IMR-90 (cell line): Measurements from ENCODE around the gene PRSS1. TPM values are rescaled to one million over a fixed set of nuclear protein-coding genes. Genes with fewer than 3 reads are reported as not detected.
"Not testable (repeated sequence)": the region's sequence is repeated elsewhere in the genome, so short reads cannot be mapped to it uniquely, and the experiment has no call there.

Experiments used
- ATAC-seq: fragments of 200-7000 bp; cut with Tn5 transposase; 2 replicates; pipeline ENCODE4 v1.9.1; 2020; ENCODE audit warnings: low read depth, mild to moderate bottlenecking, moderate library complexity
- BruUV-seq: library from RNA; stranded (reverse); fragments of 400-500 nt; replicated peaks from 2 replicates; lab custom pipeline; 2021; lab: Mats Ljungman, UMichigan
- CTCF ChIA-PET: fragments of 300-600 bp; formaldehyde crosslinking; extraction: SDS; loops from one replicate; lab custom pipeline; 2021; ENCODE audit warnings: antibody characterized with exemption; lab: Yijun Ruan, JAX
- POLR2A ChIA-PET: fragments of 300-600 bp; sonication (Branson Sonifier 250); formaldehyde crosslinking; loops from one replicate; lab custom pipeline; 2022; ENCODE audit warnings: antibody characterized with exemption; ENCODE audit not compliant: unreplicated experiment; lab: Charles Lee
- DNase-seq: peaks from one replicate; pipeline ENCODE4 v3.0.0; 2013
- H2AFZ ChIP-seq: replicated peaks from 2 replicates; pipeline ENCODE3; 2013; ENCODE audit warnings: low read length, mild to moderate bottlenecking; ENCODE audit not compliant: poor library complexity
- H2AK5ac ChIP-seq: 2 replicates; pipeline ENCODE4 v1.6.1; 2013; ENCODE audit warnings: low read depth, low read length, inconsistent platforms
- H2AK9ac ChIP-seq: replicated peaks from 2 replicates; pipeline ENCODE3; 2013; ENCODE audit warnings: mild to moderate bottlenecking, low read depth, low read length, moderate library complexity; ENCODE audit not compliant: poor library complexity
- H2BK120ac ChIP-seq: 2 replicates; pipeline ENCODE4 v1.6.1; 2013; ENCODE audit warnings: low read depth, low read length, inconsistent platforms
- H2BK15ac ChIP-seq: 3 replicates; pipeline ENCODE4 v1.6.1; 2013; ENCODE audit warnings: low read depth, low read length, inconsistent platforms
- H2BK20ac ChIP-seq: 2 replicates; pipeline ENCODE4 v1.6.1; 2013; ENCODE audit warnings: low read depth, mild to moderate bottlenecking, inconsistent platforms, low read length, moderate library complexity
- H2BK5ac ChIP-seq: 2 replicates; pipeline ENCODE4 v1.6.1; 2013; ENCODE audit warnings: mild to moderate bottlenecking, low read depth, low read length, inconsistent platforms; ENCODE audit not compliant: poor library complexity, severe bottlenecking
- H3K14ac ChIP-seq: replicated peaks from 2 replicates; pipeline ENCODE4 v1.6.1; 2013; ENCODE audit warnings: low read depth, low read length, inconsistent platforms
- H3K18ac ChIP-seq: 2 replicates; pipeline ENCODE4 v1.6.1; 2013; ENCODE audit warnings: low read depth, low read length, control low read depth
- H3K23ac ChIP-seq: 2 replicates; pipeline ENCODE4 v1.6.1; 2013; ENCODE audit warnings: low read depth, low read length, inconsistent platforms
- H3K27ac ChIP-seq: 2 replicates; pipeline ENCODE4 v1.5.1; 2013; ENCODE audit warnings: mild to moderate bottlenecking, control low read depth, low read length; ENCODE audit not compliant: insufficient read depth
- H3K27me3 ChIP-seq: 2 replicates; pipeline ENCODE4 v1.6.1; 2013; ENCODE audit warnings: low read length; ENCODE audit not compliant: control insufficient read depth, insufficient read depth
- H3K36me3 ChIP-seq: 2 replicates; pipeline ENCODE4 v1.6.1; 2013; ENCODE audit warnings: low read length, mixed read lengths; ENCODE audit not compliant: control insufficient read depth, insufficient read depth
- H3K4ac ChIP-seq: 2 replicates; pipeline ENCODE4 v1.6.1; 2013; ENCODE audit warnings: low read depth, low read length, inconsistent platforms
- H3K4me1 ChIP-seq: 2 replicates; pipeline ENCODE4 v1.6.1; 2013; ENCODE audit warnings: low read length, mixed read lengths; ENCODE audit not compliant: control insufficient read depth, insufficient read depth
- H3K4me2 ChIP-seq: 2 replicates; pipeline ENCODE4 v1.6.1; 2013; ENCODE audit warnings: low read depth, mild to moderate bottlenecking, control low read depth, low read length, moderate library complexity
- H3K4me3 ChIP-seq: 2 replicates; pipeline ENCODE4 v1.5.1; 2013; ENCODE audit warnings: low read depth, mild to moderate bottlenecking, control low read depth, low read length, moderate library complexity; ENCODE audit not compliant: insufficient read depth
- H3K56ac ChIP-seq: 2 replicates; pipeline ENCODE4 v1.6.1; 2013; ENCODE audit warnings: low read length, inconsistent platforms; ENCODE audit not compliant: insufficient read depth; ENCODE audit errors: extremely low read depth
- H3K79me1 ChIP-seq, 2 experiments: 2 replicates each; pipeline ENCODE4 v1.6.1; 2013; ENCODE audit warnings: low read length in 2 of 2, inconsistent platforms in 1 of 2, low read depth in 1 of 2
- H3K9ac ChIP-seq: 2 replicates; pipeline ENCODE4 v1.6.1; 2013; ENCODE audit warnings: low read depth, low read length, control low read depth
- H3K9me1 ChIP-seq: 2 replicates; pipeline ENCODE4 v1.6.1; 2013; ENCODE audit warnings: low read length, inconsistent platforms; ENCODE audit not compliant: insufficient read depth
- H3K9me3 ChIP-seq: 2 replicates; pipeline ENCODE4 v1.6.1; 2013; ENCODE audit warnings: low read length; ENCODE audit not compliant: control insufficient read depth, insufficient read depth
- H4K20me1 ChIP-seq: 2 replicates; pipeline ENCODE4 v1.6.1; 2013; ENCODE audit warnings: low read length, inconsistent platforms; ENCODE audit not compliant: insufficient read depth
- H4K5ac ChIP-seq: 2 replicates; pipeline ENCODE4 v1.6.1; 2013; ENCODE audit warnings: mild to moderate bottlenecking, low read depth, low read length, control low read depth
- H4K8ac ChIP-seq, 2 experiments: 2 replicates each; pipeline ENCODE4 v1.6.1; 2013; ENCODE audit warnings: low read depth in 2 of 2, low read length in 2 of 2, control low read depth in 1 of 2, inconsistent platforms in 1 of 2
- H4K91ac ChIP-seq: 2 replicates; pipeline ENCODE4 v1.6.1; 2013; ENCODE audit warnings: low read depth, low read length, inconsistent platforms; ENCODE audit not compliant: insufficient read depth
- WGBS, 2 experiments: methylation state at CpG; one replicate each; pipeline versions ENCODE4 v1.1.5 to v1.1.7; 2013; ENCODE audit warnings: missing lambda C conversion rate in 2 of 2; ENCODE audit not compliant: insufficient read length in 1 of 2; ENCODE audit errors: extremely low coverage in 2 of 2; 5-methylcytosine and 5-hydroxymethylcytosine counted together
- dilution Hi-C: fragments of 300-500 bp; cut with HindIII; formaldehyde crosslinking; loops from one replicate; pipeline ENCODE4 v1.14.3; 2018; ENCODE audit warnings: low sequenced_read_pairs; ENCODE audit not compliant: unreplicated experiment
- in situ Hi-C: fragments of 300-500 bp; cut with MboI; formaldehyde crosslinking; loops from 3 replicates; pipeline ENCODE4 v1.14.3; 2019; ENCODE audit warnings: low sequenced_read_pairs, inconsistent platforms, mixed read lengths
- intact Hi-C: fragments of 100-400 bp; cut with micrococcal nuclease; formaldehyde crosslinking; loops from 2 replicates; pipeline ENCODE4 v1.10.0; 2022
- polyA plus RNA-seq, 3 experiments: library from polyadenylated mRNA; depleted of rRNA; stranded (reverse); fragments of >200 nt; gene quantifications; 2 replicates each; pipeline ENCODE4 v1.2.3, GENCODE V29; 2012; ENCODE audit warnings: low replicate concordance in 1 of 3
- total RNA-seq: library from RNA; depleted of rRNA; stranded (reverse); fragments of >200 nt; gene quantifications from 2 replicates; pipeline ENCODE4 v1.2.3, GENCODE V29; 2012
- TF ChIP-seq, protein P1 (sequence below): fragments of 150-350 bp; IDR thresholded peaks from 2 replicates; pipeline ENCODE4 v1.6.1; 2016; ENCODE audit warnings: low read depth, mild to moderate bottlenecking, low read length, moderate library complexity, borderline replicate concordance

The PRSS1 gene
- total and polyA plus RNA-seq, 2 of the 4 experiments (the other 2 are of a cell fraction), result not detected

- H2BK15ac ChIP-seq, result no peak overlapping the region
- H2AK9ac ChIP-seq, result no peak overlapping the region
- dilution Hi-C loops (loop anchor here (25.0 kb wide), 1 partner anchor 263 kb away; no protein-coding TSS in a partner anchor), intact Hi-C loops (no loop called here), in situ Hi-C loops (loop anchor here (10.0 kb wide), 1 partner anchor 130 kb away; no protein-coding TSS in a partner anchor)
- H3K23ac ChIP-seq, result no peak overlapping the region
- no peak overlapping the region for H2AK5ac ChIP-seq
- no peak overlapping the region for H3K56ac ChIP-seq
- H3K36me3 ChIP-seq, result no peaks in the 10 kb centered on the region
- no TSS peak for BruUV-seq
- H4K91ac ChIP-seq, result no peak overlapping the region
- WGBS, 2 experiments, result no CpG with 5 or more reads among the region's 8 CpGs
- H2BK5ac ChIP-seq, result no peak overlapping the region
- no peaks in the 10 kb centered on the region for H4K20me1 ChIP-seq
- no peaks in the 10 kb centered on the region for H3K79me1 ChIP-seq
- H3K4me3 ChIP-seq, result no peak overlapping the region
- no peak overlapping the region for H3K4ac ChIP-seq
- CTCF ChIA-PET, result interaction anchor here (1.8 kb wide), 1 partner anchor 8 kb away, joined by 4 read pairs; no protein-coding TSS in a partner anchor
- H3K4me1 ChIP-seq, result no peaks in the 10 kb centered on the region; the same call in 1 of the 2 replicates
- no peak overlapping the region for H2BK120ac ChIP-seq
- POLR2A ChIA-PET, result interaction anchor here (0.6 kb wide), 1 partner anchor 470 kb away, joined by 4 read pairs; no protein-coding TSS in a partner anchor
- H3K9me3 ChIP-seq, result no peaks in the 10 kb centered on the region
- no peak overlapping the region for H3K14ac ChIP-seq
- H4K8ac ChIP-seq, result no peak overlapping the region
- no peak overlapping the region for H3K9ac ChIP-seq
- no peak overlapping the region for H3K27ac ChIP-seq
- ATAC-seq (no peak), DNase-seq (no peak)
- no peak overlapping the region for H2AFZ ChIP-seq
- H3K4me2 ChIP-seq, result no peak overlapping the region
- no peak overlapping the region for H2BK20ac ChIP-seq
- no peak overlapping the region for H4K5ac ChIP-seq
- peaks cover 8% of the 10 kb centered on the region for H3K27me3 ChIP-seq
- no peaks in the 10 kb centered on the region for H3K9me1 ChIP-seq
- TF ChIP-seq, protein P1, sequence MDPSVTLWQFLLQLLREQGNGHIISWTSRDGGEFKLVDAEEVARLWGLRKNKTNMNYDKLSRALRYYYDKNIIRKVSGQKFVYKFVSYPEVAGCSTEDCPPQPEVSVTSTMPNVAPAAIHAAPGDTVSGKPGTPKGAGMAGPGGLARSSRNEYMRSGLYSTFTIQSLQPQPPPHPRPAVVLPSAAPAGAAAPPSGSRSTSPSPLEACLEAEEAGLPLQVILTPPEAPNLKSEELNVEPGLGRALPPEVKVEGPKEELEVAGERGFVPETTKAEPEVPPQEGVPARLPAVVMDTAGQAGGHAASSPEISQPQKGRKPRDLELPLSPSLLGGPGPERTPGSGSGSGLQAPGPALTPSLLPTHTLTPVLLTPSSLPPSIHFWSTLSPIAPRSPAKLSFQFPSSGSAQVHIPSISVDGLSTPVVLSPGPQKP, result no peak
- no peak overlapping the region for H3K18ac ChIP-seq
These were observed 25.6 kb downstream of the PRSS1 start for GRCh38 chr7:142774826-142775225.

DNA sequence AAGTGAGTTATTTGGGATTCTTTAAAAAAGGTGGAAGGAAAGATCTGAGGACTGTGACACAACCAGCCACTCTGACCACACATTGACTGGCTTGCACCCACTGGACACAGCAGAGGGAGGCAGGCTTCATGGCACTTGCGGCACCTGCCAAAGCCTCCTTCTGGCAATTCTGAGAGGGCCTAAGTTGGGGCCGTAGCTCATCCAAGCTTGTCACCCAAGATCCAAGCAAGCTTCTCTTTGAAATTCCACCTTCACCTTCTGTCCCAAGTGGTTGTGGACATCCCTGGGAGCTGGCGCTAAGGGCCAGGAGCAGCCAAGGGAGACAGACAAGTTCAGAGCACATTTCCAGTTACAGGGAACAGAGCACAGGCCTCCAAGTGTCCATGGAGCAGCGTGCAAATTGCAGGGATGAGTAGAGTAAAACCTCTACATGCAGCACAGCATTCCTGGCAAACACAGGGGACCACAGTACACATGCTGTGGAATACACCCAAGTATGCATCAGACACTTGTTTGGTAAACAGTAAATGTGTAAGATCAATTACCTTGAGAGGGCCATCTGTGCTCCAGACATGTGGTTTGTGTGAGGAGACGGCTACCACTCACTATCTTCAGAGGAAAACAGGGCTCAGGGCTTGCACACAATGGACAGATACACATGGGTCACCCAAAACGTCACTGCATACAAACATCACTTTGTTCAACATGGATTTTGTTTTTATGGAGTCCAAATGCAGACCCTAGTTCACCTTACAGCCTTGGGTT is 26.3 kb downstream of the PRSS1 start:
- ATAC-seq, H2BK5ac ChIP-seq, H3K27me3 ChIP-seq, H3K56ac ChIP-seq, H3K9ac ChIP-seq, H3K23ac ChIP-seq, H3K9me3 ChIP-seq, H2BK20ac ChIP-seq, H4K8ac ChIP-seq, BruUV-seq, H3K4ac ChIP-seq, H3K36me3 ChIP-seq, H2BK120ac ChIP-seq, CTCF ChIA-PET, H2AK5ac ChIP-seq, H3K9me1 ChIP-seq, H3K4me2 ChIP-seq, H2AFZ ChIP-seq, H4K5ac ChIP-seq, H2BK15ac ChIP-seq, DNase-seq, H3K4me1 ChIP-seq, H4K20me1 ChIP-seq, intact Hi-C loops, H3K4me3 ChIP-seq, H3K79me1 ChIP-seq, H4K91ac ChIP-seq, H3K14ac ChIP-seq, H3K27ac ChIP-seq, H3K18ac ChIP-seq, H2AK9ac ChIP-seq: not testable (repeated sequence)
- in situ Hi-C loops (loop anchor here (10.0 kb wide), 1 partner anchor 131 kb away; no protein-coding TSS in a partner anchor), dilution Hi-C loops (loop anchor here (25.0 kb wide), 1 partner anchor 263 kb away; no protein-coding TSS in a partner anchor)
- WGBS, 2 experiments, result 83% methylated on average over 1 of the region's 6 CpGs; no CpG with 5 or more reads in 1 of the 2 experiments
- POLR2A ChIA-PET, result interaction anchor here (0.6 kb wide), 1 partner anchor 471 kb away, joined by 4 read pairs; no protein-coding TSS in a partner anchor
